GM21360 (cell line): ENCODE data around the gene AGBL4.

Experiments
- ATAC-seq: cut with Tn5 transposase; IDR thresholded peaks from one replicate; pipeline ENCODE4 v1.9.1; 2021; ENCODE audit warnings: mild to moderate bottlenecking, moderate library complexity; ENCODE audit not compliant: unreplicated experiment

Gene AGBL4

DNA sequence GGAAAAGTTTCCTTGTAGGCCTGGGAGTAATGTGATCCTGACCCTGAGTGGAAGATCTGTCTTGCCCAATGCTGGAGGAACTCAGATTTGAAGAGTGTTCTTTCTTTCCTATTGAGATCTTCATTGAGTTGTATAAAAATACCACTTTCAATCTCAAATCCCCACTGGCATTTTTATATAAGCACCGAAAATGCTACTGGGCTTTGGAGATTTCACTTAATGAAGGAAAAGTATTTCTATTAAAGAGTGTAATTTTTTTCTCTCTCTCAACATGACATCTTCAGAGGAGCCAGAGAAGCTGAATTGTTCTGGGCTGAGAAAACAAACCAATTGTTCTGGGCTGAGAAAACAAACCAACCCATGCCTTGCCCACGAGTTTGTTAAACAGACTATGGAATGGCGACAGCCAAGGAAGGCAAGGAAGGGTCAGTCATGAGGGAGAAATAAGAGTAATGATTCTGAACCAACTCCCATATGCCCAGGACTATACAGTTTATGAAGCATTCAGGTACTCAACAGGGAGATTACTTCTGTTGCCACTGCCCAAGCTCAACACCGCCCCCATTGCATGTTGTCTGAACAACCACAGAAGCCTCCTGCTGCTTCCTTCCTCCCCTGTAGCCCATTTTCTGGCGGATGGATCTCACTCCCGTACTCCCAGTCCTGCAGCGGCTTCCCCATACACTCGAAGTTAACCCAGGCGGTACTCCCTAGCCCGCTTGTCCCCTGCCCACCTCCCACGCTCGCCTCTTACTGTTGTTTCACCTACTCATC is 1350.2 kb downstream of the AGBL4 start:
- no peak for ATAC-seq

DNA sequence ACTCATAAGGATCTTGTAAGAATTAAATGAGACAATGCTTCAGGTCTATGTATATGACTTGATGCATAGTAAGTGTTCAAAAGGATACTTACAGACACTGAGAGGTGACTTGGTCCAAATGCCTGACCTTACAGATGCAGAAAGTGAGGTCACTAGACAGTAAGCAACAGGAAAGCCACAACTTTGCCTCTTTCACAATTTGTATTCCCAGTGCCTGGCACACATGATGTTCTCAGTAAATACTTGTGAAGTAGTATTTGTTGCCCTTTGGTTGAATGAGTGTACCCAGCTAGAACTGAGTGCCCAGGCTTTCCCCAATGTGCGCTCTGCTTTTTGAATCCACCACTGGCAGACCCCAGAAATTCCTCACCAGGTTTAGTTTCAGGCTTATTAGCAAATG is 1352.2 kb downstream of the AGBL4 start:
- no peak for ATAC-seq

DNA sequence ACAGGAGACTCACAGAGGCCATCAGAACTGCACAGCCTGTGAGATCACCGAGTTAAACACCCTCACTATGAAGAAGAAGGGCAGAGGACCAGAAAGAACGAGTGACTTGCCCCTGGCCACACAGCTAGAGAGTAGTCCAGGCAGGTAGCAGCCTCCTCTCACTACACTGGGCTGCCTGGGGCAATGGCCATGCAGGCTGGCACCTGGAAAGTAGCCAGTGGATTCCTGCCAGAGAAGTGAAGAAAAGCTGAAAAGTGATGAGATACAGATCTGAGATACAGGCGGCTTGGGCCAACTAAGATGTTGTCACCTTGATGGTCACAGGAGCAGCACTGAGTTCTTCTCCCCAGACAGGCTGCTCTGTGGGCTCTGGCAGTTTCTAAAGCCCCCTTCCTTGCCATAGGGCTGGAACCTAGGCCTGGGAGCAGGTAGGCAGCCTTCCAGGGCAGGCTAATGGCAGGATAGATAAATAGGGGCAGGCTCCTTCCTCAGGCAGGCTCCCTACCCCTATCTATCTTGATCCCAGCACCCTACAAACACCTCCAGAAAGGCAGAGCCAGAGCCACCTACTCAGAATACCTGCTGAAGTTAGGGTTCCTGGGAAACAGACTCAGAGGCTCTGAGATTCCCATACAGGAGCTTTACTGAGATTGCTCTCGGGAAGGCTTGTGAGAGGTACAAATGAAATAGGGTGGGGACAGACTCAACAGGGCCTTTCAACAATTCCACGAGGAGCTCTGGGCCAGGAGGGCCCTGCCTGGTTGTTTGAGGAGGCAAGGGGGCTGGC is 1353.3 kb downstream of the AGBL4 start:
- ATAC-seq, result no peak

DNA sequence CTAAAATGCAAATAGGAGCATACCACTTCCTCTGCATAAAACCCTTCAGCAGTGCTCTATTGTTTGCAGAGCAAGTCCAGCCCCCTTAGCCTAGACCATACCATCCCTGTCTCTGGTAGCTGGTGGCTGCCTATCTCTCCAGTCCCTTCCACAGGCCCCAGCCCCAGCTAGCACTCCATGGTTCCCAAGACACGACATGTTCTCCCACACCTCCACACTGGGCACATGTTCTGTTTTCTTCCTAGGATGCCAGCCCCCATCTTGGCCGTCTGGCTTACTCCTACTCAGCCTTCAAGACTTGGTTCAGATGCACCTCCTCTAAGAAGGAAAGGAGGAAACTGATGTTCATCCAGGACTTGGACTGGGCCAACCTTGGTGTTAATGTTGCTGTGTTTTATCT is 1355.4 kb downstream of the AGBL4 start:
- no peak for ATAC-seq

DNA sequence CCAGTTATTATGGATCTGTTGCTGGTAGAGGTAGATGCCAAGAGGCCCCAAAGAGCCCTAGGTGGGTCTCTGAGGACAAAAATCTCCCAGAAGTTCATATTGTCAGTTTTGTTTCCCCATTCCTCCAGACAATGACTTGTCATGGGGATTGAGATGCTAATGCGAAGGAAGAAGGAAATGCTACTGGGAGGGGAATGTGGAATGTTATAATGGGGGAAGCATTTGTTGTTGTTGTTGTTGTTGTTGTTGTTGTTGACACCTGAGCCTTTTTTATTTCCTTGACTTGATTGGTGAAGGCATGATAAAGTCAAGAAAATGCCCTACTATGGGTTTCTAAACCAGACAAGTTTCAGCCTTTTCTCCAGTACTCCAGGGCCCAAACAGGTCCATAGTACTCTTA is 1356.0 kb downstream of the AGBL4 start:
- ATAC-seq, result no peak

DNA sequence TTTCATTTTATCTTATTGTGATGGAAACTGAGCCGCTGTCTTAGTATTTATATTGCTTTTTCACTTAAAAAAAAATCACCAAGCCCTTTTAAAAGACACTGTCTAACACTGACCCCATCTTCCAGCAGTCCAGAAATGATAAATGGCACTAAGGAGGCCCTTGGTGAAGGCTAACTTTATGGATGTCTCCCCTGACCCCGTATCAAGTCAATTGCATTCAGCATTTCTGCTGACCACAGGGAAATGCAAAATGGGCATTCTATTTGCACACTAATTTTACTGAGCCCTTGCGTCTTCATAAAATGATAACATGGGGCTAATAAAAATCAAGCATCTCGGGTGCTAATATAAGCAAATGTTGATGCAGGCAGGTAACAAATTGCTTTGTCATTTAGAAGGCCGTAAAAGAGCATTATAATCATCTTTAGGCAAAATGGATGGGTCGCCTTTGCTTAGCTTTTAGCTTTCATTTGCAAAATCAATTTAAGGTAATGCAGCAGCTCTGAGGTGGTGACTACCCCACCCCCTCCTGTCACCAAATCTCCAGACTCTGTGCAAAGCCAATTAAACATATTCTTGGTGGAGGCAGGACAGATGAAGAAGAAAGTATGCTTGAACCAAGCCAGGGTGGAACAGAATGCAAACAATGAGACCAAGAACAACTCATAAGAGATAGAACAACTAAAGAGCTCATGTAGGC is 1357.9 kb downstream of the AGBL4 start:
- no peak for ATAC-seq

DNA sequence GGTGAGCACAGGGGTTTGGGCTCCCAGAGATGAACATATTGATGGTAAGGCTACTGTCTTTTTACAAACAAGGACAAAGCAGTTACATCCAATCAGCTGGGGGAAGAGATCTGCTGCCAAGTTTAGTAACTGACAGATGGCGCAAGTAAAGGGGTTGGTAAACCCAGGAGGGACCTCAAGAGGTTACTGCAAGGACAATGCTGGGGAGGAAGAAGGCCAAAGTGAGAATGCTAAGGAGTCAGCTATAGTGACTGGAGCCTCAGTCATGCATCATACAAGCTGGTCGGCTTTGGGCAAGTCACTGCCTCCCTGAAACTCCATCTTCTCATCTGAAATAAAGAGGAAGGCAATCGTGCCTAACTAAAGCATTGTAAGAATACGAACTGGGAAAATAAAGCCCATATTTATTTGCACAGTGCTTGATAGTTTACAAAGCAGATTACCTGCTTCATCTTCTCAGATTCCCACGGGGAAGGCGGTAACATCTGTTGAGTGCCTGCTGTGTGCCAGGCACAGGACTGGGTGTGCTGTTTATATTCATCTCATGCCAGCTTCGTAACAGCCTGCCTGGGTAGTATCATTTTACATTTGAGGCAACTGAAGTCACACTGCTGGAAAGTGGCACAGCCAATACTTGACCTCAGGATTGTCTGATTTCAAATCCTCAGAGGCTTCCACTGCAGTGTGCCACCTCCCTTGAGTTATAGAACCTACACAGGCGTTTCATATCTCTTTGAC is 1361.9 kb downstream of the AGBL4 start:
- ATAC-seq, result no peak

DNA sequence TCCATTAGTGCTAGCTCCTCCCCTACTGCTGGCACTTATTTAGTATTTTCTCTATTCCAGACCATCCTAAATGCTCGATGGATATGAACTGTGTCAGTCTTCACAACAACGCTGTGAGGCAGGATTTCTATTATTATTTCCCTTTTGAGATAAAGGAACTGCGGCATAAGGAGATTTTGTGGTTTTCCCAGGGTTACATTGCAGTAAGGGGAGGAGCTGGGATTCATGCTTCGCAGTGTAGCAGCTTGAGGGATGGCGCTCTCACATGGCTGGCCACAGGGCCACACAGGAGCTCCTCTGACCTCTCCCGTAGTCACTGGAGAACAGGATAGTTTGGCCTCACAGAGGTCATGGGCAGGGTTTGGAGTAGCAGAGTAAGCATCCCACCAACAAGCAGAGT is 1364.0 kb downstream of the AGBL4 start:
- no peak for ATAC-seq

DNA sequence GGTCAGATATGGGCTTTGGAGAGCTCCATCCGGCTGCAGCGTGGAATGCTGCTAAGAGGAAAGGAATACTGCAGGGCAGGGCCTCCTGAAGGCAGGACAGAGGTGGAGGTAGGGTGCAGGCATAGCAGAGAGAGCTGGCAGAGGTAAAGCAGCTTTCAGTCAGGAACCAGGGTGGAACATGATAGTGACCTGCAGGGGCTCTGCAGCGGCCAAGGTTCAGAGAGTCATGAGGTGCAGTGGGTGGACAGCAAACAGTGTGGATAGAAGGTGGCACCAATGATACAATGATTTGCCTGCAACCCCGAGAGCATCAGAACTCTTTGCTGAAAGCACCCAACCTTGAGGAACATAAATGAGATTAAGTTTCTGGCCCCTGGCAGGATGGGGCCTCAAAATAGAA is 1366.3 kb downstream of the AGBL4 start:
- ATAC-seq, result no peak

DNA sequence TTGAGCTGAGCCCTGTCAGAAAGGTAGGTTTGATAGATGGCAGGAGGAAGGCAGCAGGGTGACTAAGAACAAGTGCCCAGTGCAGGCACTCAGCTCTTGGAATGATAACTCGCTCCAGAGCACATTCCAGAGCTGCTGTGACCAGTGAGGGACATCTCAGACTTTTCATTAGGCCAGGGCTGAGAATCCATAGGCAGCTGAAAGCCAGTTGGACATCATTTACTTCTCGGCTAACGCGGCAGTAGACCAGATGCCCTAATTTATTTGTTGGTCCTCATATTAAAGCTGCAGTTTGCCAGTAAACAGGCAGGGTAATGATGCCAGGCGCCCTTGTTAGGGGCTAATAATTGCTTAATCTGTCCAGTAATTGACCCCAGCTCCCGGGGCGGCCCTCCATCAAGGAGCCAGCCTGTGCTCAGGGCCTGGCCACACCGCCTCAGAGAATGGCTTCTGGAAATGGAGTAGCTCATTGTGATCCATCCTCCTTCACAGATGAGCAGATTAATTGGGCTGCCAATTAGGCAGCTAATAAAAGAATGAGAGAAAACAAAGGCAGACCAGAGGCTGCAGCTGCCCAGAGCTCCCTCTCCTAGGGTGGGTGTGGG is 1369.0 kb downstream of the AGBL4 start:
- ATAC-seq, result no peak

DNA sequence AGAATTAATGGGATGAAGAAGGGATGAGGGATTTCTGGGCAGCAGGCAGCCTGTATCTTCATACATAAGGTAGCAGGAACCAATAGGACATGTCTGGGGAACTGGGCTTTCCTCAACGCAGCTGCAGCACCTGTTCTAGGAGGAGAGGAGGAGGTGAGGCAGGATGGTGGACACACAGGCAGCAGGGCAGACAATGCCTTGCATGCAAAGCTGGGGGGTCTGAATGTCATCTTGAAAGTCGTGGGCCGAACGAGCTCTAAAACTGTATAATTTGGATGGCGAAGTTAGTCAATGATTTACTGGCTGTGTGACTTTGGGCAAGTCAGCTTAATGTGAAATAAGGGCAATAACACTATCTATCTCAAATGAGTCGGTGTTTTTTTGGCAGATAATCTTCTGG is 1371.4 kb downstream of the AGBL4 start:
- ATAC-seq, result no peak

DNA sequence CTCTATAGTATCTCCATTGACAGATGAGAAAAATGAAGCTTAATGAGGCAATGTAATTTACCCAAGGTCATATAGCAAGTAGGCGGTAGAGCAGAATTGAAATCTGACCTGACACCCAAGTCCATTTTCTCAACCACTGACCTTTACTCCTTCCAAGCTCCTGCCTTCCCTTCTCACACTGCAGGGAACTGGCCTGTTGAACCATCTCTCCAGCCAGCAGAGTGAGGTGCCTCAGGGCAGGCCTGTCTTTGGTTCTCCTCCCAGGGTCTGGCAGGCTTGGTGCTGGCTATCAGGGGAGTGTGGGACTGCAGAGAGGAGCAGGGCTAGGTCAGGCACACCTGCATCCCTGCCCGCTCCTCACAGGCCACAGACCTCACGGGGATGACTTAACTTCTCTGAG is 1373.9 kb downstream of the AGBL4 start:
- no peak for ATAC-seq

DNA sequence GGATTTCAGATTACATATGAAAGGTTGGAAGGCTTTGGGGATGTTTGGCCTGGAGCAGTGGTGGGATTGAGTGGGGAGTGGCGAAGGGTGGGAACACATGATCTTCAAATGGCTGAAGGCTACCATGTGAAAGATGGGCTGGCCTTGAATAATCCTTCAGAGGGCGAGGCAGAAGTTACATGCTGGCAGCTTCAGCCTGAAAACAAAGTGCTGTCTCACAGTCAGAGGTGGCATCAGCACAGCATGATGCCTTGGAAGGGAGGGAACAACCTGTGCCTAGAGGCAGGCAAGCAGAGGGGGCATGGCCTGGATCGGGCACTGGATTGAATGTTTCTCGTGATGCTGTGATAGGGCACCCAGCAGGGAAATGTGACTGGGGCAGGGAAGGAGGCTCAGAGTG is 1377.9 kb downstream of the AGBL4 start:
- no peak for ATAC-seq

DNA sequence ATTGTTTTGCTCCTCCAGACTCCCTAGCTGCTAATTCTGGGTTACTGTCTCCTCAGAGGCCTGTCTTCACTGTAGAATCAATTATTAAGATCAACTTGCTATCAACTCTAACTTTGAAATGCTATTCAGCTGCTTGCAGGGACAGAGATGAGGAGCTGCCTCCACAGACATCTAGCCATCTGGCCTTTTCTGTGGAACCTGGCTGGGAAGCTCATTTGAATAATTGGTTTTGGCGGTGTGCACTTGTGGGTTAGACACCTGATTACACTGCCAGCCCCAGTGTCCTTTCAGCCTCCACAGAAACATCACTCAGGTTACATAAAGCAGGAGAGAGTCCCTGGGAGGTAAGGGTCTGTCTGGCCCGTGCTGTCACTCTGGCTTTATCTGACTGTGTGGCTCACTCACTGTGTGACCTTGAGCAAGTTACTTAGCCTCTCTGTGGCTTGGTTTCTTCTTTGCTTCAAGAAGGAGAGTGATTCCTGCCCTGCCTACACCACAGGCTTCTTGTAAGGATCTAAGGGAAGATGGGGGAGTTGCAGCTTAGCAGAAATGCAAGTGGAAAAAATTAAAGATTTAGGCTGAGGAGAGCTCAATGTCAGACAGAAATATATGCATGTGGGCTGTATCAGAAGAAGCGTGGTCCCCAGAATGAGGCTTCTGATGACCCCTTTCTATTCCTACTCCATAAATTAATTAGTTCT is 1378.7 kb downstream of the AGBL4 start:
- ATAC-seq, result no peak

DNA sequence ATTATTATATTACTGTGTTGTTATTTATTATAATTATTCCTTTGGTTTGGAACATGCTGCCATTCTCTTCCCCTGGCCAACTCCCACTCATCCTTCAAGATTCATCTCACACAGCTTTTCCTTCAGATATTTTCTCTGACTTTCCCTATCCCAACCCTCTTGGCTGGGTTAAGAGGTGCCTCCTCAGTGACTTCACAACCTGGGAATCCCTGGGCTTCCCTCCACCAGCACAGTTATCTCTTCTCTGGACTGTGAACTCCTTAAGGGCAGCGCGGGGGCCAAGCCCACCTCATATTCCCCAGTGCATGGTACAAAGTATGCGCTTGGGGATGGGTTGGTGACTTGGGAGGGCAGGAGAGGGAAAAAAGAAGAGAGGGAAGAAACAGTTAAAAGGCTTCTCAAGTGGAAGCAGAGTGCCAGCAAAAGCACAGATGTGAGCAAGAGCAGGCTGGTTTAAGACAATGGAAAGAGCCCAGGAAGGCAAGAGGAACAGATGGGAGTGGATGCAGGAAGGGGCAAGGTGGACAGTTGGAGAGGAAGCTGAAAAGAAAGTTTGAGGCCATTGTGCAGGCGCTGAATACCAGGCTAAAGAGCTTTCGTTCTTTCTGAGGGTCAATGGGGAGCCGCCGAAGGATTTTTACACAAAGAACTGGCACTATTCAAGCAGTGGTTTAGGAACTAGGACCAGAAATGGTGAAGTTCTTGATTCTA is 1379.4 kb downstream of the AGBL4 start:
- ATAC-seq, result no peak

DNA sequence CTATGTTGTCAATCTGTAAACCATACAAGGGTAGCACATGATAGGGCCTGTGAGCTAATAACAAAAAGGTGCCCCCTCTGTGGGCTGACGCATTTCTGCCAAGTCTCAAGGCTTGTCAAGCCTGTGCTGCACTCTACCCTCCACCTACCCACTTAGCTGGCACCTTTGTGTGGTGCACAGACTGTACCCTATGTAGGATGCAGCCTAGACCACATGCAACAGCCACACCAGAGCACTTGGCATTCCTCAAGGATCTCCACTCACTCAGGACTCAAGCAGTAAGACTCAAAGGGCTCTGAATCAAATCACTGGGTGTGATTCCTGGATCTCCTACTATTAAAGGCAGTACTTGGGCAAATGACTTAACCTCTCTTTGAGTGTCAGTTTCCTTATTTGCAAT is 1380.6 kb downstream of the AGBL4 start:
- no peak for ATAC-seq

DNA sequence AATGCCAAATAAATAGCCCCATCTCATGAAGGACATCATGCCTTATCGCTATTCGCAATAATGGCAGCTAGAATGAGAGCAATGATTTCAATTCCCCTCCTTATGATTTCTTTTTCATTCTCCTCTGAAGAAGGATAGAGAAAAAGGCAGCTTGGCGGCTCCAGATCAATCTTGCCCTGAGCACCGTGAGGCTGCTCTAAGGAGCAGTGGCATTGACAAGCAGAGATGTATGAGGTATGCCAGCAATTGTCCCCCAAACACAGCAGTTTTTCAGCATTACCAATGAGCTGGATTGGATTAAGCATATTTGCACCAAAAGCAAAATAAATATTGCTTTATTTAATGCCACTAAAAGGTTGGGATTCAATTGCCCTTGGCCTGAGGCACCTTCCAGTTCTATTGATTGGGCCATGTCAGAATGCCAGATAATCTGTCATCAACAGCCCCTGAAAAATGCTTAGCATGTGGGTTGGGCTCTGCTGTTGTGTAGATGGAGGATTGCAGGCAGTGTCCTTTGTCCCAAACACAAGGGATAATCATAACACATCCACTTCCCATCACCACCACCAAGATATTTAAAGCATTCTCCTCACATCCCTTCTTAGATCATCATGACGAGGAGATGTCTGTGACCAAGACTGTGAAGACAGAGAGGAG is 1382.8 kb downstream of the AGBL4 start:
- ATAC-seq, result no peak

DNA sequence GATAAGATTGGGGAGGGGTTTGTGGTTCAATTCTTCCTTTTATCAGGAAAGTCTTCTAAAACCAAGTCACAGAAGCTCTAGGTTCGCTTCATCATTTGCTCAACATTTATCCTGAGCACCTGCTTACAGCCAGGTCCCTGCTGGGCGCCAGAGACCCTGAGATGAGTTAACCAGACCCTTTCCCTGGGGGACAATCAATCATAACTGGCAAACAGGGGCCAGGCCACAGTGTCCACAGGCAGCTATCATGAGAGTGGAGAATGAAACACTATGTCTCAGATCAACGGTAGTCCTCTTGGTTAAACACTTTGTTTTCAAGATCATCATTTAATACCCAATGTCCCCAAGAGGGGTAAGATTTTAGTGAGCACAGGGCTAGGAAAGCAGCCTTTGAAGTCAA is 1393.9 kb downstream of the AGBL4 start:
- ATAC-seq, result no peak

DNA sequence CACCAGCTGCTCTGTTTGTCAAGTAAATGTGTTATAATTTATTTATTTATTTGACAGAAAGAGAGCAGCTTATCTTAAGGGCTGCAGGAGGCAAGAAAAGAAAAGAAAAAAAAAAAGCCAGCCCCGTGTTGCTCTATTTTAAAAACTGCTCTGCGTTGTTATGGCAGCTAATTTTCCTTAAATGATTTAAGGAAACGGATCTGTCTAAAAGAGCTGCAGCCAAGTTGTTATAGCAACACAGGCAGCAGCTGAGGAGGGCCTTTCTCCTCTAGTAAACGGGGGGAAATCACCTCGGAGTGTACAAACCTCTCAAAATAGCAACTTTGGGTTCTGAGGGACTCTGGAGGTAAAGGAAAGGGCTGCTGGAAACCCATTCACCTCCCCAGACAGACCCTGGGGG is 1396.3 kb downstream of the AGBL4 start:
- ATAC-seq, result no peak
